Progenitor cell of endocrine pancreas (in vitro differentiated cells): ENCODE measurements around the gene LGR6. TPM values are rescaled to one million over a fixed set of nuclear protein-coding genes. Genes with fewer than 3 reads are reported as not detected.
A peak's percentile ranks its signal among the peaks of the same experiment; 100 is the strongest.

Experiments used
- DNase-seq: peaks from one replicate; pipeline ENCODE4 v3.0.0; 2021; ENCODE audit warnings: low spot score; ENCODE audit not compliant: unreplicated experiment
- H3K27ac Mint-ChIP-seq: 2 replicates; pipeline ENCODE4 v1.8.0; 2021; ENCODE audit warnings: mild to moderate bottlenecking, moderate library complexity, mixed read lengths
- H3K27me3 Mint-ChIP-seq: 2 replicates; pipeline ENCODE4 v1.8.0; 2021; ENCODE audit warnings: mixed read lengths
- H3K36me3 Mint-ChIP-seq: 2 replicates; pipeline ENCODE4 v1.8.0; 2022; ENCODE audit warnings: mixed read lengths; ENCODE audit not compliant: insufficient read depth
- H3K4me1 Mint-ChIP-seq: 2 replicates; pipeline ENCODE4 v1.8.0; 2021; ENCODE audit warnings: low read depth, mixed read lengths
- H3K4me3 Mint-ChIP-seq: 2 replicates; pipeline ENCODE4 v1.8.0; 2021; ENCODE audit warnings: low read depth, mild to moderate bottlenecking, moderate library complexity, mixed read lengths
- H3K9me3 Mint-ChIP-seq: 2 replicates; pipeline ENCODE4 v1.8.0; 2021; ENCODE audit warnings: low read depth, mixed read lengths
- total RNA-seq: library from RNA; stranded (reverse); gene quantifications from 2 replicates; pipeline ENCODE4 v1.2.1, GENCODE V29; 2021
- TF ChIP-seq, protein P1 (sequence below): fragments of 200-600 bp; sonication (generic); IDR thresholded peaks from one replicate; pipeline ENCODE4 v1.5.0; 2021; ENCODE audit warnings: antibody characterized with exemption, mild to moderate bottlenecking; ENCODE audit not compliant: unreplicated experiment

Gene LGR6
- total RNA-seq, 1 donor from 2014 or later, result 0.50 TPM

DNA sequence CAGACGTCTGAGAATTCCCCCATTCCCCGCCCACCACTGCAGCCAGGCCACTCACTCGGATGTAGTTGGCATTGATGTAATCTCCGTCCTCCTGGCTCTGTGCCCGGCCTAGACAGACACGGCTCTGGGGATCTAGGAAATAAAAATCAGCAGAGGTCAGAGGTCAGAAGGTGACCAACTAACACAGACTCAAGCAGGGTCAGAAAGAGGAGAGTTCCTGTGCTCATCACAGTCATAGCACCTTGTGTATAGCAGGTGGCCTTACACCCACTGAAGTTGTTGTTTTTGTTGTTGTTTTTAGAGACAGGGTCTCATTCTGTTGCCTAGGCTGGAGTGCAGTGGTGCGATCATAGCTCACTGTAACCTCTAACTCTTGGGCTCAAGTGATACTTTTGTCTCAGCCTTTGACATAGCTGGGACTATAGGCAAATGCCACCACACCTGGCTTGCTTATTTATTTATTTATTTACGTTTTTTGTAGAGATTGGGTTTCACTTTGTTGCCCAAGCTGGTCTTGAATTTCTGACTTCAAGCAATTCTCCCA lies 38.0 kb upstream of the LGR6 start:
- Mint-ChIP-seq H3K9me3 (no peaks in the 10 kb centered on the region), H3K4me3 (no peak overlapping the region), H3K36me3 (no peaks in the 10 kb centered on the region), H3K4me1 (peaks cover 5% of the 10 kb centered on the region), H3K27ac (no peak overlapping the region), H3K27me3 (peaks cover 17% of the 10 kb centered on the region)
- TF ChIP-seq, protein P1, sequence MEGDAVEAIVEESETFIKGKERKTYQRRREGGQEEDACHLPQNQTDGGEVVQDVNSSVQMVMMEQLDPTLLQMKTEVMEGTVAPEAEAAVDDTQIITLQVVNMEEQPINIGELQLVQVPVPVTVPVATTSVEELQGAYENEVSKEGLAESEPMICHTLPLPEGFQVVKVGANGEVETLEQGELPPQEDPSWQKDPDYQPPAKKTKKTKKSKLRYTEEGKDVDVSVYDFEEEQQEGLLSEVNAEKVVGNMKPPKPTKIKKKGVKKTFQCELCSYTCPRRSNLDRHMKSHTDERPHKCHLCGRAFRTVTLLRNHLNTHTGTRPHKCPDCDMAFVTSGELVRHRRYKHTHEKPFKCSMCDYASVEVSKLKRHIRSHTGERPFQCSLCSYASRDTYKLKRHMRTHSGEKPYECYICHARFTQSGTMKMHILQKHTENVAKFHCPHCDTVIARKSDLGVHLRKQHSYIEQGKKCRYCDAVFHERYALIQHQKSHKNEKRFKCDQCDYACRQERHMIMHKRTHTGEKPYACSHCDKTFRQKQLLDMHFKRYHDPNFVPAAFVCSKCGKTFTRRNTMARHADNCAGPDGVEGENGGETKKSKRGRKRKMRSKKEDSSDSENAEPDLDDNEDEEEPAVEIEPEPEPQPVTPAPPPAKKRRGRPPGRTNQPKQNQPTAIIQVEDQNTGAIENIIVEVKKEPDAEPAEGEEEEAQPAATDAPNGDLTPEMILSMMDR, result no peak
- no peak for DNase-seq

DNA sequence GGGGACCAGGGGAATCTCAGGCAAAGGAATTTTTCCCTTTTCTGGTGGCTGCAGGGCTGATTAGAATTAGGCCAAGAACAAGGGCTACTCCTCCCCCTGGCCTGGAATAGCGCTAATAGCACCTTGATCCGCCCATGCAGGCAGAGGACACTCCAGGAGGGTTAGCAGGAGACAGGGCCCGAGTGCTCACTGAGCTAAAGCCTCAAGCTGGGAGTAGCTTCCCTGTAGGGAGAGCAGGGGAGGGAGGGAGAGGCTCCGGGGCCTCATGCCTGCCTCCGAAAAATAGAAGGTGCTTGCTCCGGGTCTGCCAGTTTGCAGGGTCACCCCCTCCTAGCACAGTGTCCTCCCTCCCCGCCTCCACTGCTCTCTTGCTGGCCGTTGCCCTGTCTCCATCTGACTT lies 37.0 kb upstream of the LGR6 start:
- no peak for DNase-seq
- no peaks in the 10 kb centered on the region for H3K9me3 Mint-ChIP-seq
- H3K27ac Mint-ChIP-seq, result no peak overlapping the region
- H3K27me3 Mint-ChIP-seq, result peaks cover 13% of the 10 kb centered on the region
- TF ChIP-seq, protein P1, result no peak
- H3K4me1 Mint-ChIP-seq, result peaks cover 5% of the 10 kb centered on the region
- H3K4me3 Mint-ChIP-seq, result no peak overlapping the region
- no peaks in the 10 kb centered on the region for H3K36me3 Mint-ChIP-seq

DNA sequence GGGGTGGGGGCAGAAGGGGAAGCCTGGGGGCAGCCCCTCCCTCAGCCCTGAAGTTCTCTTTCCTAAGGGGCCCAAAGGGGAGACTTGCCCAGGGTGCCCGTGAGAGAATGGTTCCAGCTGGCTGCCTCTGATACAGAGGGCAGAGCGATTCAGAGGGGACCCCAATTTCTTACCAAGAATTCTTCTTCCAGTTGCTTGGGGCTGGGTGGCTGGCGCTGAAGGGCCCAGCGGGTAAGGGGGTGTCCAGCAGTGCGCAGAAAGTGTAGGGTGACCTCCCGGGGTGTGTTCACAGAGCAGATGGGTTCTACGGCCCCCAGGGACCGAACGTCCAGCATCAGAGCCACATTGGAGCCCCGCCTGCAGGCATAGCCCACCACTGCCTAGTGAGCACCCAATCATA lies 35.7 kb upstream of the LGR6 start:
- Mint-ChIP-seq H3K36me3 (no peaks in the 10 kb centered on the region), H3K4me1 (peaks cover 9% of the 10 kb centered on the region), H3K9me3 (no peaks in the 10 kb centered on the region), H3K27ac (no peak overlapping the region), H3K4me3 (no peak overlapping the region), H3K27me3 (peaks cover 17% of the 10 kb centered on the region)
- DNase-seq, result no peak
- TF ChIP-seq, protein P1, result no peak

DNA sequence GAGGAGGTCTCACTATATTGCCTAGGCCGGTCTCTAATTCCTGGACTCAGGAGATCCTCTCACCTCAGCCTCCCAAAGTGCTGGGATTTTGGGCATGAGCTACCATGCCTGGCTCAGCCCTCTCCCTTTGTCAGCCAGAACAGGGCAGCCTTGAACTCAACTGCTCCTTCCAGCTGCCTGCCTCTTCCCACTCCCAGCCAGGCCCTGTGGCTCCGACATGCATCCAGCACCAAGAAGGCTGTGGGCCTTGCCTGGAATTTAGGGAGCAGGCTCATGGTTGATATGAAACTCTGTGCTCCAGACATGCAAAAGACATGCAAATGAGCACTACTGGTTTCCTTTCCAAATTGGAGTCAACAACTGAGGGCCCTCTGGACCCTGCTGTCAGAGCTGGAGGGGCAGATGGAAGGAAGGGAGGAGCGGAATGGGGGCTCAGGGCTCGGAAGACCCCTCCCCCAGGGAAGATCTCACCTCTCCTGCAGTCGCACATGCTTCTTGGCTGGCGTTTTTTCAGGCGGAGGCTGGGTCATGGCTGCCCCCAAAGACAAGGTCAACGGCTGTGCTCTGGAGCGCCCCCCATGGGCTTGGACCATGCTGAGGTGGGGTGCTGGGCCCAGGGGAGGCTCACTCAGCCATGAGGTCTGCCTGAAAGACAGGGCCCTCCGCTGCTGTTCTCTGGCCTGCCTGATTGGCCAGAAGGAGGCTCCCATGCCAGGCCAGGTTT lies 34.6 kb upstream of the LGR6 start:
- H3K4me3 Mint-ChIP-seq, result no peak overlapping the region
- no peak for DNase-seq
- H3K4me1 Mint-ChIP-seq, result peaks cover 9% of the 10 kb centered on the region

DNA sequence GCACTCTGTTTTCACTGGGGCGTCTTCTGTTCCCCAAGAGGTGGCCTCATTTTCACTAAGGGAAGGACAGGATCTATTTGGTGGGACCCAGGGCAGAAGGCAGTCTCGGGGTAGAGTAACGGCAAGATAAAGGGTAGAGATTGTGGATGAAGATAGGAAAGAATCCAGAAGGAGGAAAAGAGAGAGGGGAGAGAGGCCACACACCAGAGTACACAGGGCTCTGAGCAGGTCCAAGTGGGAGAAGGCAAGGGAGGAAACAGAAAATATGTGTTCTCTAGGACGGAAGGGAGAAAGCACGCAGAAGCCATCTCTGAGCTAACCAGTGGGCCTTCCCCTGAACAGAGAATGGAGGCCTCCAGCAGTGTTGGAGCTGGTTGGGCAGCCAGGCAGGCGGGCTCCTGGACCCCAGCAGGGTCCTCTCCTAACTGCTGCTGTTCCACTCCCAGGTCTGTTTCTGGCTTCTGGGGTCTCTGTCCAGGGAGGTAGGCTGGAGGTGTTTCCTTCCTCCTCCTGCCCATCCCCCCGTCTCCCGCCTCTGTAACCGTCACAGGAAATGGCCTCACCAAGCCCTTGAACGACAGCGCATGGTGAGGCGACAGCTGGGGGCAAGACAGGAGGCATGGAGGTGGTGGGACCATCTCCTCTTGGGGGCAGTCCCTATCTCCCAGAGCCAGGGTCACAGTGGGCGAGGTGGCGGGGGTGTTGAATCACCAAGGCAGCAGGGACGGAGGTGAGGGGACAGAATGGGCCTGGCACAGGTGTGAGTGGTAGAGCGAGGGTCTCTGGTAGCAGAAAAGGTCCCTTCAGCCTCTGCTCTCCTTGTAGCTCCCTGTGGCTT lies 33.8 kb upstream of the LGR6 start:
- TF ChIP-seq, protein P1, result no peak
- Mint-ChIP-seq H3K4me1 (peaks cover 7% of the 10 kb centered on the region), H3K4me3 (no peak overlapping the region), H3K27ac (peak overlapping the region; percentile 11), H3K9me3 (no peaks in the 10 kb centered on the region), H3K36me3 (no peaks in the 10 kb centered on the region), H3K27me3 (peaks cover 9% of the 10 kb centered on the region)
- no peak for DNase-seq

More for the DNA sequence above, 34.6 kb upstream of the LGR6 start:
- no peaks in the 10 kb centered on the region for H3K36me3 Mint-ChIP-seq
- H3K9me3 Mint-ChIP-seq, result no peaks in the 10 kb centered on the region
- H3K27me3 Mint-ChIP-seq, result peaks cover 11% of the 10 kb centered on the region
- TF ChIP-seq, protein P1, result no peak
- H3K27ac Mint-ChIP-seq, result peak overlapping the region; percentile 11
